ENCODE results near the gene RAP2B.
"Not testable (repeated sequence)": the region's sequence is repeated elsewhere in the genome, so short reads cannot be mapped to it uniquely, and the experiment has no call there.

Gene RAP2B

DNA sequence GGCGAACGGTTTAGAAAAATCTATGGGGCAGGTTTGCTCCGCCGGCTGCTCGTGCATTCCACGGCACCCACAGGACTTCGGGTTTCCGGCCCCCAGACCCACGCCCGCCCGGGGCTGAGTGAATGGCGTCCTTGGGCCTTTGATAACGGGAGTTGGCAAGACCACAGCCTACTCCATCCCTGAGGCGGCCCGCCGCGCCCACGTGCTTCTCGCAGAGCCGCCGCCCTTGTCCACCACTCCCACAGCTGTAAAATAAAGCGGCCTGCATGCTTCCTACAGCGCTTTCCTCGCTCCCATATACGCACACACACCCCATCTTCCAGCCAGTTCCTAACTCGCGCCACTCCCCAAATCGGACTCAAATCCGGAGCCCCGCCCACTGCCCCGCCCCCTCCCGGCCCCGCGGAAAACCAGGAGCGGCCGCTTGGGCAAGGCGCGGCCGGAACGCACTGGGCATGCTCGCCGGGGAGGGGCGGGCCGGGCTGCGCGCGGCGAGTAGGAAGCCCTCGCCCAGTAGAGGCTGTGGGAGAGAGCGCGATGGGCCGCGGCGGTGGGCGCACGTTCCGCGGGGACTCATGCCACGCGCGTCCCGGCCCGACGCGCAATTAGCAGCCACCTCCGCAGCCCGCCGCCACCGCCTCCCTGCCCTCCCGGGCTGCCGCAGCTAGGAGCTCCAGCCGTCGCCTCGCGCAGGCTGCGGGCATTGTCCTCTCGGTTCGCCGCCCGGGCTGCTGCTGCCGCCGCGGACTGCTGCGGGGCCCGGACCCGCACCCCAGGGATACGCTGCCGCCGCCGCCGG, at the start of gene RAP2B:
TSS of gene RAP2B (plus strand) at position 513 of the 799 bp plus-strand sequence. CDS start 468 bp downstream, outside the sequence.
- DNase-seq = peak; percentile 95

DNA sequence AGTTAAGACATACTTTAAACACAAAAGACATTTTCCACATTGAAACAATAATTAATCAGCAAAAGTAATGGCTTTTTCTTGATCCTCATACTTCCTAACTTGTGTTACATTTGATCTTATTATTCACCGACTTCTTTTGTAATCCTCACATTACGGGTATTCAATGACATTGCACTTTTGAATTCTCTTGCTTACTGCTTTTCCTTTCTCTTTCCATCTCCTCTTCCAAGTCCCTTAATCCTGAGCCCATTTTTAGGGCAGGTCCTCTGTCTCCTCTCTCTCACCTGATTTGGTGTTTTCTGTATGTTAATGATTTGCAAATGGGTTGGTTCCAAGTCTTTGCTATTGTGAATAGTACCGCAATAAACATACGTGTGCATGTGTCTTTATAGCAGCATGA, 48.5 kb upstream of the RAP2B start:
- no peak for DNase-seq

DNA sequence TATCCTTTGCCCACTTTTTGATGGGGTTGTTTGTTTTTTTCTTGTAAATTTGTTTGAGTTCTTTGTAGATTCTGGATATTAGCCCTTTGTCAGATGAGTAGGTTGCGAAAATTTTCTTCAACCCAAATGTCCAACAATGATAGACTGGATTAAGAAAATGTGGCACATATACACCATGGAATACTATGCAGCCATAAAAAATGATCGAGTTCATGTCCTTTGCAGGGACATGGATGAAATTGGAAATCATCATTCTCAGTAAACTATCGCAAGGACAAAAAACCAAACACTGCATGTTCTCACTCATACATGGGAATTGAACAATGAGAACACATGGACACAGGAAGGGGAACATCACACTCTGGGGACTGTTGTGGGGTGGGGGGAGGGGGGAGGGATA, 47.8 kb upstream of the RAP2B start:
- DNase-seq = not testable (repeated sequence)

DNA sequence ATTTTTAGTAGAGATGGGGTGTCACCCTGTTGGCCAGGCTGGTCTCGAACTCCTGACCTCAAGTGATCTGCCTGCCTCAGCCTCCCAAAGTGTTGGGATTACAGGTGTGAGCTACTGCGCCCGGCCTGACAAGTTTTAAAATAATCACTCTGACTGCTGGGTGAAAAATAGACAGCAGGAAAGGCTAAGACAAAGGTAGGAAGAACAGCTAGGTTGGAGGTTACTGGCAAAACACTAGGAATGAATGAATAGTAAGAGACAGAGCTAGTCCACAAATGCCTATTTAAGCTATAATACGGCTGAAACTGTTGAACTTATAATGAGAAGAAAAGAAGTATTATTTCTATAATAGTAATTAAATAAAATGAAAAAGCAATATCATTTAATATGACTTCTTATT, 46.7 kb upstream of the RAP2B start:
- no peak for DNase-seq

DNA sequence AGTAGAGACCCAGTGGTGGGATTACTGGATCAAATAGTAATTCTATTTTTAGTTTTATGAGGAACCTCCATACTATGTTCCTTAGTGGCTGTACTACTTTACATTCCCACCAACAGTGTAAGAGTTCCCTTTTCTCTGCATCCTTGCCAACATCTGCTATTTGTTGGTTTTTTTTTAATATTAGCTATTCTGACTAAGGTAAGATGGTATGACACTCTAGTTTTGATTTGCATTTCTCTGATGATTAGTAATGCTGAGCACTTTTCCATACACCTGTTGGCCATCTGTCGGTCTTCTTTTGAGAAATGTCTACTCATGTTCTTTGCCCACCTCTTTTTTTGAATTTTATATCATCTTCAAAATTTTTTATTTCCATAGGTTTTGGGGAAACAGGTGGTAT, 34.2 kb upstream of the RAP2B start:
- no peak for DNase-seq

DNA sequence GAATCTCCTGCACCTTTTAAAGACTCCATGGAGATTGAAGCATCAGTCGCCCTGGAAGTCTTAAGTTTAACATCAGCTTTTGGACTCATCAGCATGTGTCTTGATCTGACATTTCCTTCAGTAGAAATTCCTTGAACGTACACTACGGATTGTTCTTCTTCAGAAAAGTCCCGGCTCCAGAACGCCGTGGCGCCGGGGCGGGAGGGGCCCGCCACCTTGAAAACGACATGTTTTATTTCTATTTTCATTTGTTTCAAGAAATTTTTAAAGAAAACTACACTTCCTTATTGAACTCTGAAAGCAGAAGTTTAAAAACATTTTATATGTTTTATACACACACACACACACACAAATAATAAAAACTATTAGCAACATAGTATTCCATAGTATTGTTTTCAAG, 32.6 kb upstream of the RAP2B start:
- no peak for DNase-seq

DNA sequence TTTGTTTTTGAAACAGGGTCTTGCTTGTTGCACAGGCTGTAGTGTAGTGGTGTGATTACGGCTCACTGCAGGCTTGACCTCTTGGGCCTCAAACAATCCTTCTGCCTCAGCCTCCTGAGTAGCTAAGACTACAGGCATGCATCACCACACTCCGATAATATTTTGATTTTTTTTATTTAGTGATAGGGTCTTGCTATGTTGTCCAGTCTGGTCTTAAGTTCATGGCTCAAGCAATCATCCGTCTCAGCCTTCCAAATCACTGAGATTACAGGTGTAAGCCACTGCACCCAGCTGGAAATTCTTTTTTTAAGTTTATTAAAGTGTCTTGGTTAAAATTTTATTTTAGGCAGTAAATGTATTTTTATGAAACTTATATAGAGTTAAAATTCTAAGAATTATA, 32.2 kb upstream of the RAP2B start:
- no peak for DNase-seq

DNA sequence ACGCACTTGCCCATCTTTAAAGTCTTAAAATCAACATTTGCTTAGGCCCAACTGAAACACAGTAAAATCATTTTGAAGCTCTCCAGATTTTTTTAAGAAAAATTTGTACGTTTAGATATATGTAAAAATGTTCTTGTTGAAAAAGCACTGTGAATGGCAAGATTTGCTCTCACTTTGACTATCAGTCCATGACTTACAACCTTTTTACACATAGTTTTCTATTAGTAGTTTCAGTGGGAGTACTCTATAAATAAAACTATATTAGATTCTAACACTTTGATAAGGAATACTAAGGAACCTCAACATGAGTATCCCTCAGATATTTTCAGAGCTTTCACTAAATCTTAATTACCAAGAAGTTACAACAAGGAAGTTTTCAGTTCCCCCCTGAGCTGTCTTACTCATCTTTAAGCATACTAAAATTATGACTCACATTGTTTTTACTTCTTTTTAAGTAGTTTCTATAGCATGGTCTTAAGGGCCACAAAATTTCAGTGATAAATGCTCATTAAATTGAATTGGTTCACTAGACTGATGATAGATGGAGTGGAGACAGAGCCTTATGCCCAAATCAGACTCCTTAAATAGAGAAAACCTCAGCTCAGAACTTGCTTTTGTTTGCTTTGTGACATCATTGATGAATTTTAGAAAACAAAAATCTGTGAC, 31.6 kb upstream of the RAP2B start:
- DNase-seq = no peak

DNA sequence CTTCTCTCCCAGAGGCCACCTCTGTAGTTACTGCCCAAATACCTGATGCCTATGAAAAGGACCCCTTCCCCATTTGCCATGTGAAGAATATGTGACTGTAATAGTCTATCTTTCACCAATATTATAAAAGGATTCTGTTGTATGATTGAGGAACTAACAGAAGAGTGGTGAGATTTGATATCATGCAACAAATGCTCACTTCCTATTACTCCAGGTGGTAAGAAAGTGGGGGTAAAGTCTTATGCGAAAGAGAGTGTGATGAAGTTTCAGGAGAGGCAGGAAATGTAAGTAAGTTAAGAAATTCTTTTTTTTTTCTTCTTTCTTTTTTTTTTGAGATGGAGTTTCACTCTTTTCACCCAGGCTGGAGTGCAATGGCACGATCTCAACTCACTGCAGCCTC, 24.4 kb upstream of the RAP2B start:
- no peak for DNase-seq

DNA sequence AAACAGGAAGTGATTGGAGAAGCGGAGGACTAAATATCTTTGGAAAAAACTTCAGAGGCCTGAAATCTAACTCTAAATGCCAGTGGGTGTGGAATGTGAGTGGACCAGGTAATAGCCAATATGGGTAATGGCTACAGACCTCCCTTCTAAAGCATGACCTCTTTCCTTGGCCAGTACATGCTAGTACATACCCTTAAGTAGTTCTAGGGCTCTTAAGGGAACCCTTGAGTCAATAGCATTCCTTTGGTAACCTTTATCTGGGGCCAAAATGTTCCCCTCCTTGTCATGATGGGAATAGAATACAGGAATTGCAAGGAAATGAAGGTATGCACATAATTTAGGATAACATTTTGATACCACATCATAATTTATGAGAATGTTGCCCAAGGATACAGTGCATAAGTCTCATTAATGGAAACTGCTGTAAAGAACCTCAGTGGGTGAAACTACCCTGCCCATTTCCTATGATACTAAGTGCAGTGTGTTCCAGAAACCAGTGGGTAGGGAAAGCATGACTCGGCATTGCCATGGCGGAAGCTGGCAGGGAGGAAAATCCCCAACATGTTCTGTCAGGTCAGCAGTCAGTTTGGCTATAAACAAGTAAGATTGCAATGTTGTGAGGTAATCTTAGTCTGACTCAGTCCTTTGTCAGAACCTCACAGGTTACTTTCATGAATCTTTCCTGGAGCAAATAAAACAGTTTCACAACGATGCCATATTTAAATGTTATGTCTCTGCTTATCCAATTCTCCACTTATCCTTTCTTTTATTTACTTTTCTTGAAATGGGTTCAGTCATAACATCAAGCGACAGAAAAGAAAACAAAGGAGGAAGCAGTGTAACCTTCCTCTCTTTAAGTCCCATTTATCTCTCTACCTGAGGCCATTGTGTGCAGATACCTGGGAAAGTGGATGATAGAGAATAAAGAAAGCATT, 23.5 kb upstream of the RAP2B start:
- peak; percentile 54 for DNase-seq

DNA sequence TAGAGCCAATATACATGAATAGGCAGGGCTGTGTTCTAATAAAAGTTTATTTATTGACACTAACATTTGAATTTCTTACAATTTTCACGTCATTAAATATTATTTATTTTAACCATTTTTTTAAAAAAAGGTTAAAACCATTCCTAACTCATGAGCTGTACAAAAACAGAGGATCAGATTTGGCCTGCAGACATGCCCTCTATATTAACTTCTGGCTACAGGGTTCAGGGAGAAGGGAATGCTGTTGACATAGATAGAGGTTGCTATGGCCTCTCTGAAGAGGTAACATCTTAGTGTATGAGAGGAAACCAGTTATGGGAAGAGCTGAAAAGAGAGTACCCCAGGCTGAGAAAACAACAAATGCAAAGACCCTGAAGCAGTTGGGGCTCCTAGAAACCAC, 19.1 kb upstream of the RAP2B start:
- no peak for DNase-seq

DNA sequence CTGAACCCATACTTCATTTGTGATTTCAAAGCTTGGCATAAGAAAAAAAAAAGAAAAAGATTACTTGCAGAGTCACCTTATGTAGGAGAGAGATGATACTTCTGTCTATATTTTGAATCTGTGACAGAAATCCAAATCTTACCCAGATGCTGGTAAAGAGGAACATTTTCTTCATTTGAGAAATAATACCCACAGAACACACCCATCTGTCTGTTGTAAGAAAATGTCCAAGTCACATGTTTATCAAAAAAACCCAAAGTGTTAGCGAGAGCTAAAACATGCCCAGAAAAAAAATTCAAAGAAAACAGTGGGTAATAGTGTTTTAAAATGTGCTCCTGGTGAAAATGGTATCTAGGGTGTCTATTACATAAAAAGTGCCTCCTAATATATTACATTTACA, 18.0 kb upstream of the RAP2B start:
- DNase-seq = no peak

DNA sequence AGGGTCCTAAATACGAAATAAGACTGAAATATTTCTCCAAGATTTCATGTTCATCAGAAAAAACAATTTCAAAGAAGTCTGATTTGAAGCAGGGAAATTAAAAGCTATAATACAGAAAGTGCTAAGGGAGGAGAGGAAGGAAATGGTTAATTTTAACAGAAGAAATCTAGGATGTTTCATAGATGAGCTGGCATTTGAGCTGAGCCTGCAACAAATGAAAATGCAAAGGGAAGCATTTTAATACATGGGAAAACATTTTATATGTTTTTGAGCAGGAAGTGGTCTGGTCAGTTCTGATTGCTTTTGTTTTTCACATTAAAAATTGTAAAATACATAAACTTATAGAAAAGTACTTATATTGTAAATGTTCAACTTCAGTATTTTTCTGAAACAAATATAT, 17.2 kb upstream of the RAP2B start:
- no peak for DNase-seq

DNA sequence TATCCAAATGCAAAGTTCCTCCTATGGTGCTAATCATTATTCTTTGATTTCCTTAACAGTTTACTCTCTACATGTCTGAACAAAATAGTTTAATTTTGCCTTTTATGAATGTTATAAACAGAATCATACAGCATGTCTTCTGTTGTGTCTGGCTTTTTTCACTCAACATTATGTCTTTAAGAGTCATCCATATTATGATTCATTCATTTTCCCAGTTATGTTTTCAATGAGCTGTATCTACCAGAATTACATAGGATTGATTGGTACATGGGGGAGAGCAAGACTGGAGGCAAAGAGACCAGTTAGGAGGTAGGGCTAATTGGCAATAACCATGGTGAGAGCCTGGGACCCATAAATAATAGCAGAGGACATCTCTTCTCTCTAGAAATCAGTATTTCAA, 16.6 kb upstream of the RAP2B start:
- DNase-seq = no peak

DNA sequence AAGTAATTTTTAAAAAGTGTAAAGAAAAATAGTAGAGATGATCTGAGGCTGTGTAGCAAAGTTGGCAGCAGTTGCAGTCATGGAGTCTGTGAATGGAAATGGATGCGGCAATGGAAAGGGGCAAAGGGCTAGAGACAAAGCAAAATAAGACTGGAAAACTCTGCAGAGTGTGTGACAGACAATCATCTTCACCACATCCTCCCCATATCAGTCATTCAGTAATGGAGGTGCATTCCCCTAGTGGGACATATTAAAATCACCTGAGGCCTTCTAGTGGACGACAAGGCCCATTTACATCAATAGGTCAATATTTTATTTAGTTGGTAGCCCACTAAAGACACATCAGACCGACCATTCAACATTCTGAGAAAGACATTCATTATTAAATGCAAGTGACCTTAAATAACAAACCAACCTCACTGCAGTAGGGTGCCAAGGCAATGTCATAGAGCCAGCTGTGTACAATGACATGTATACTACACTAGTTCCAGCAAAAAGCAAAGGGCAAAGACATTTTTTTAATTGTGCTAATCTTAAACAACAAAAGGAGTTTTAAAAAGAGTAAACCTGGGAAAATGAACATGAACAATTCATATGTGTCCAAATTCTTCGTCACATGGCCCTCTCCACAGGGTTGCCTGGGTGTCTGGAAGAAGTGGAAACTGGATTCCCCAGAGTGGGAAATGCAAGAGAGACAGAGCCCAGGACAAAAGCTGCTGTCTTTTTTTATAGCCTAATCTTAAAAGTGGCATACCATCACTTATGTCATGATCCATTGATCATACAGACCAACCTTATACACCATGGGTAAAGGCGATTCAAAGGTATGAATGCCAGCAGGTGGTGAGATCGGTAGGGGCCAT, 15.6 kb upstream of the RAP2B start:
- no peak for DNase-seq

DNA sequence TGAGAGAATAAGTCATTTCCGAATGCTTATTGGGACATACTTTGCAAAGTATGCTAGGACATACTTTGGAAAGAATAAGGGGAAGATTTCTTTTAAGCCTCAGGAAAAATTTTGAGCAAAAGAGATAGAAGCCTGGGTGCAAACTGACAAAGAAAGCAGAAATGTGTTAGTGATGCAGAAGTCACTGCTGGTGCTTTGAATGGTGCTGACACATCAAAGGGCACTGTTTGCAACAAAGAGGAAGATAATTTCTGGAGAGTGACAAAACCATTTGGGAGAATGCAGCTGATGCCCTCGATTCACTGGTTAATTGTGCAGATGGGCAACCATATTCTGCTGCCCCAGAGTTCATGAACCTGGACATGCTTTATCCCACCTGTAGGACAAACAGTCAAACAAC, 11.0 kb upstream of the RAP2B start:
- no peak for DNase-seq

DNA sequence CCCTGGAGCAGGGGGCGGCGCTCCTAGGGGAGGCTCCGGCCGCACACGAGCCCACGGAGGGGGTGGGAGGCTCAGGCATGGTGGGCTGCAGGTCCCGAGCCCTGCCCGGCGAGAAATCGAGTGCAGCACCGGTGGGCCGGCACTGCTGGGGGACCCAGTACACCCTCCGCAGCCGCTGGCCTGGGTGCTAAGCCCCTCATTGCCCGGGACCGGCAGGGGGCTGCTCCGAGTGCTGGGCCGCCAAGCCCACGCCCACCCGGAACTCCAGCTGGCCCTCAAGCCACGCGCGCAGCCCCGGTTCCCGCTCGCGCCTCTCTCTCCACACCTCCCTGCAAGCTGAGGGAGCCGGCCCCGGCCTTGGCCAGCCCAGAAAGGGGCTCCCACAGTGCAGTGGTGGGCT, 6.2 kb upstream of the RAP2B start:
- DNase-seq = not testable (repeated sequence)

DNA sequence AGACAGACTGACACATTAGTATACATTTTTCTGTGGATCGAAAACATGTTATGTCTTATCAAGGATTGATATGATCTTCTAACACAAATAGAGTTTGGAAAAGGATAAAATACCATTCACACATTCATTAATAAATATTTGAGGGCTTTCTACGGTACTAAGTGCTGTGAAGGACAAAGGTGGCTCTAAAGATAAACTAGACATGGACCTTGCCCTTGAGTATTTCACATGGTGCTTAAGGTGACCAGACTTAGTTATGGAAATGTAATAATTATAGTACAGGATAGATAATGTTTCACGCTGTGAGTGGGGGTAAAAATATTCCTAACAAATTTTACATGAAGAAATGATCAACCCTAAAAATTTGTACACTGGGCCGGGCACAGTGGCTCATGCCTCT, 3.8 kb upstream of the RAP2B start:
- no peak for DNase-seq

DNA sequence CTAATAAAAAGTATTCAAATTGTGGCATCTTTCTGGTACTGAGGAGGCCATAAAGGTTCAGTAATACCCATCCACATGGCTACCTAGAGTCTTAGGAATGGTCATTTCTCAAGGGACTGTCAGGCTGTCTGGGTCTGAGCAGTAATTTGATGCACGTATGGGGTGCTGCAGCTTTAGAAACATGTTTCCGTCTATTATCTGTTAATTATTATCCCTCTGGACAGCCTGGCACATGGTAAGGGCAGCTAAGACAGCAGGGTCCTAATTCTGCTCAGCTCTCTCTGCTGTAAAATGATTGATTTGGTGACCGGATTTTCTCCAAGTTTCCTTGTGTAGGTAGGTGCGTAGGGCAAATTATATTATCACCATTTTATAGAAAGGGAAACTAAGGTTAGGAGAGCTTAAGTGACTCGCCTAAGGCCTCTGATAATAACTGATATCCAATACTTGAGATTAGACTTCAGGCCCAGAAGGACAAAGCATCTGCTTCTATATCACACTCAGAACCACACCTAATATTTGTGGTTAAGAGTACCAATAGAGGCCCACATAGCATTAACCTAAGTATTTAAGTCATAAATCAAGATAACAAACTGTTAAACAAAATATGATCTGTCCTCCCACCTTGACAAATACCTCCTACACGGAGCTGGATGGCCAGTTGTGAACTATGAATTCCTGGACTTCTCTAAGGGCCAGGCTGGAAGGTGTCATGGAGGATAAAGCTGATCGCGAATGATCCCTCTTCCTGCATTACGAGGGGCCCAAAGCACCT, 2.9 kb upstream of the RAP2B start:
- no peak for DNase-seq

DNA sequence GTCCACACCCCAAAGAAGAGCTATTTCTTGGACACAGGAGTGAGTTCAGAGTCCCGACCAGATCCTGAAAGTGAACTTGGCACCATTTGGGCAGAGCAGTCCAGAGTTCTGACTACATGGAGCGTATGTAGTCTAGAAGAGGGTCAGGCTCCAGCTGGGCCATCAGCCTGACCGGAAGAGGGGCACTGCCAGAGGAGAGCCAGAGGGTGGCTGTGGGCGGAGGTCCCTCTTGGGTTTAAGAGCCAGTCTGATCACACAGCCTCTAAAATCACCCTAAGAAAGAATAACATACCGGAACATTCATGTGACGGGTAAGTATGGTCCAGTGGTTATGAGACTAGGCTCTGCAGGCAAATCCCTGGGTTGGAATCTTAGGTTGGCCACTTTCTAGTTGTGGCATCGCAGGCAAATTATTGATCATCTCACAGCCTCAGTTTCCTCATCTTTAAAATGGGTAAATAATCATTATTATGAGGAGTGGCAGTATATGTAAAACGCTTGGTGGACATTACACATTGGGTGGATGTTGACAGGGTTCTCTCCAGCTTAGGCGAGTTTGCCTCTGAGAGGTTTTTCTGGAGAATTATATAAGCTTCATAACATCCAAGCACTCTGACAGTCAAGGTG, 2.1 kb upstream of the RAP2B start:
- no peak for DNase-seq

DNA sequence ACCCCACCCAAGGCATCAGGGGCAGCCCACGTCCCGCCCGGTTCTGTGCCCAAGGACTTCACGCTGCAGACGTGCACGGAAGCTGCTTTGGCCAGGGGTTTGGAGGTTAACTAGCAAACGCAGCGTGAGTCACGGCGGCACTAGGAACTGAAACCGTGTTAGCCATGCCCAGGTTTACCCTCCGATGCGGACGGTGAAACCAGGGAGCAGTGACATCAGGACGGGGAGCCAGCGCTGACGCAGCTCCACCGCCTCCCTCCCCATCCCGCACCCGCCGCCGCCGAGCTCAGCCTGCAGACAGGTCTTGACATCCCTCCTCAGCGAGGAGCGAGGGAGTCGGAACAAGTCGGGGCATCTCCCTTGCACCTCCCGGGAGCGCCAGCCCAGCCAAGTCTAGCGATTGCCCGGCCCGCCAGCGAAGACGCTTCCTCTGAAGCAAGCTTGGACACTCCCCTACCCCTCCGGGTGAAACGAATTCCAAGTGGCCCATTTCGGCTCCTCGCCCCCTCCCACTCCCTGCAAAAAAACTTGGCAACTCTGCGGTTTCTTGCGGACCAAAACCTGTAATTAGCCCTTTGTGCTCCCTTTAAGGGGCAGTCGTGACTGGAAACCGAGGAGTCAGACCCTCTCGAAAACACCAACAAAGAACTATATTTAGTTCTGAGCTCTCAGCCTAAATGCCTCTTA, 1.4 kb upstream of the RAP2B start:
- peak; percentile 66 for DNase-seq
